GM18511 (cell line): ENCODE data around the gene EPHA8.

ENCODE experiments used
- ATAC-seq: cut with Tn5 transposase; IDR thresholded peaks from one replicate; pipeline ENCODE4 v1.9.1; 2021; ENCODE audit warnings: mild to moderate bottlenecking, moderate library complexity; ENCODE audit not compliant: unreplicated experiment

Gene EPHA8

GRCh38 chr1:22612671-22613571, 49.6 kb downstream of the EPHA8 start:
- no peak for ATAC-seq

- no peak for ATAC-seq
These were observed 50.3 kb downstream of the EPHA8 start for GRCh38 chr1:22613572-22613918.

GRCh38 chr1:22613951-22614350, 50.7 kb downstream of the EPHA8 start:
- no peak for ATAC-seq

GRCh38 chr1:22615886-22616285, 52.6 kb downstream of the EPHA8 start:
- no peak for ATAC-seq

- ATAC-seq, result no peak
These were observed 53.3 kb downstream of the EPHA8 start for GRCh38 chr1:22616571-22616970.

GRCh38 chr1:22618056-22618455, 54.8 kb downstream of the EPHA8 start:
- ATAC-seq, result no peak

GRCh38 chr1:22619252-22619651, 56.0 kb downstream of the EPHA8 start:
- ATAC-seq, result no peak

GRCh38 chr1:22619798-22620197, 56.5 kb downstream of the EPHA8 start:
- no peak for ATAC-seq

- no peak for ATAC-seq
These were observed 58.5 kb downstream of the EPHA8 start for GRCh38 chr1:22621761-22622160.

- ATAC-seq, result no peak
These were observed 62.1 kb downstream of the EPHA8 start for GRCh38 chr1:22625262-22625925.

GRCh38 chr1:22626237-22627157, 63.2 kb downstream of the EPHA8 start:
- no peak for ATAC-seq

GRCh38 chr1:22627331-22627730, 64.0 kb downstream of the EPHA8 start:
- ATAC-seq, result no peak

- no peak for ATAC-seq
These were observed 65.6 kb downstream of the EPHA8 start for GRCh38 chr1:22628698-22629444.

- ATAC-seq, result no peak
These were observed 66.6 kb downstream of the EPHA8 start for GRCh38 chr1:22629886-22630285.

GRCh38 chr1:22633697-22634463, 70.6 kb downstream of the EPHA8 start:
- ATAC-seq, result no peak

- no peak for ATAC-seq
These were observed 72.1 kb downstream of the EPHA8 start for GRCh38 chr1:22635436-22635835.

GRCh38 chr1:22636353-22636752, 73.1 kb downstream of the EPHA8 start, which contains the start of gene C1QA:
Gene C1QA (plus strand): TSS chr1:22636628. CDS start chr1:22637617, 989 bp downstream.
- ATAC-seq, result no peak

- no peak for ATAC-seq
These were observed 73.6 kb downstream of the EPHA8 start for GRCh38 chr1:22636927-22637326.

- no peak for ATAC-seq
These were observed 74.7 kb downstream of the EPHA8 start for GRCh38 chr1:22637907-22638445.
